ENCODE data around the gene HNF1B. TPM values are rescaled to one million over a fixed set of nuclear protein-coding genes. Genes with fewer than 3 reads are reported as not detected.

HNF1B gene
- total RNA-seq, 2 experiments from 2014 or later: not detected

GRCh38 chr17:37695726-37696125 lies 49.1 kb downstream of the HNF1B start:
- Histone ChIP-seq H3K79me2 (ENCODE audit: insufficient read depth, low read depth, low read length) (no peaks in the 10 kb centered on the region), H4K20me1 (ENCODE audit: insufficient read depth, low read length) (no peaks in the 10 kb centered on the region), H3K4me2 (ENCODE audit: low read length) (no peak overlapping the region), H2AFZ (ENCODE audit: low read length) (no peak overlapping the region), H3K9me3 (ENCODE audit: low read length) (no peaks in the 10 kb centered on the region), H3K27ac (ENCODE audit: low read depth, low read length, poor library complexity, severe bottlenecking) (no peak overlapping the region), H3K4me3 (ENCODE audit: low read depth, low read length, poor library complexity, severe bottlenecking) (no peak overlapping the region), H3K36me3 (ENCODE audit: insufficient read depth, low read length) (no peaks in the 10 kb centered on the region), H3K4me1 (ENCODE audit: insufficient read depth, low read length, poor library complexity, severe bottlenecking) (no peaks in the 10 kb centered on the region), H3K9me2 (ENCODE audit: insufficient read depth, low read length) (no peaks in the 10 kb centered on the region)
- CTCF ChIA-PET (ENCODE audit: unreplicated experiment): no interaction called here
- TF ChIP-seq EZH2phosphoT487 (IDR thresholded peaks at IDR 0.05; ENCODE audit: borderline replicate concordance, low read depth, low read length): no peak
- TF ChIP-seq, protein P1, sequence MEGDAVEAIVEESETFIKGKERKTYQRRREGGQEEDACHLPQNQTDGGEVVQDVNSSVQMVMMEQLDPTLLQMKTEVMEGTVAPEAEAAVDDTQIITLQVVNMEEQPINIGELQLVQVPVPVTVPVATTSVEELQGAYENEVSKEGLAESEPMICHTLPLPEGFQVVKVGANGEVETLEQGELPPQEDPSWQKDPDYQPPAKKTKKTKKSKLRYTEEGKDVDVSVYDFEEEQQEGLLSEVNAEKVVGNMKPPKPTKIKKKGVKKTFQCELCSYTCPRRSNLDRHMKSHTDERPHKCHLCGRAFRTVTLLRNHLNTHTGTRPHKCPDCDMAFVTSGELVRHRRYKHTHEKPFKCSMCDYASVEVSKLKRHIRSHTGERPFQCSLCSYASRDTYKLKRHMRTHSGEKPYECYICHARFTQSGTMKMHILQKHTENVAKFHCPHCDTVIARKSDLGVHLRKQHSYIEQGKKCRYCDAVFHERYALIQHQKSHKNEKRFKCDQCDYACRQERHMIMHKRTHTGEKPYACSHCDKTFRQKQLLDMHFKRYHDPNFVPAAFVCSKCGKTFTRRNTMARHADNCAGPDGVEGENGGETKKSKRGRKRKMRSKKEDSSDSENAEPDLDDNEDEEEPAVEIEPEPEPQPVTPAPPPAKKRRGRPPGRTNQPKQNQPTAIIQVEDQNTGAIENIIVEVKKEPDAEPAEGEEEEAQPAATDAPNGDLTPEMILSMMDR (conservative IDR thresholded peaks at IDR 0.05; ENCODE audit: low read length): no peak
- DNase-seq (ENCODE audit: low spot score): no peak
- POLR2A ChIA-PET: interaction anchor here (0.6 kb wide), 2 partner anchors 98 to 661 kb away, joined by 3 to 5 read pairs; no protein-coding TSS in a partner anchor
- intact Hi-C loops (cut with micrococcal nuclease; ENCODE audit: unreplicated experiment): no loop called here
- BruUV-seq (replicated peaks): no TSS peak

DNA sequence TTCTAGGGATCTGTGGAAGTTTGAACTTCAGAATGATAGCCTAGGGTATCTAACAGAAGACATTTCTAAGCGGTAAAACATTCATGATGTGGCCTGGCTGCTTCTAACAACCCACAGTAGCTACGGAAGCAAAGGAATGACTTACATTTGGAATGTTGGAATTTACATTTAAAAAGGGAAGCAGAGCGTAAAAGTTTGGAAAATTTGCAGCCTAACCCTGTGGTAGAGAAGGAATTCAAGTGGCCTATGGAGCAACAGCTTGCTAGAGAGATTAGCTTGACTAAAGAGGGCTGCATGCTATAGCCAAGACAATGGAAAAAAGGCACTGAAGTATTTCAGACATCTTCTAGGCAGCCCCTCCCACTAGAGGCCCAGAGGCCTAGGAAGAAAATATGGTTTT lies 50.1 kb downstream of the HNF1B start:
- ChIA-PET POLR2A (no interaction called here), CTCF (ENCODE audit: unreplicated experiment) (no interaction called here)
- Histone ChIP-seq H2AFZ (ENCODE audit: low read length) (no peak overlapping the region), H3K36me3 (ENCODE audit: insufficient read depth, low read length) (no peaks in the 10 kb centered on the region), H3K9me2 (ENCODE audit: insufficient read depth, low read length) (no peaks in the 10 kb centered on the region), H3K9me3 (ENCODE audit: low read length) (no peaks in the 10 kb centered on the region), H3K79me2 (ENCODE audit: insufficient read depth, low read depth, low read length) (no peaks in the 10 kb centered on the region), H4K20me1 (ENCODE audit: insufficient read depth, low read length) (no peaks in the 10 kb centered on the region), H3K27ac (ENCODE audit: low read depth, low read length, poor library complexity, severe bottlenecking) (no peak overlapping the region), H3K4me3 (ENCODE audit: low read depth, low read length, poor library complexity, severe bottlenecking) (no peak overlapping the region), H3K4me2 (ENCODE audit: low read length) (no peak overlapping the region), H3K4me1 (ENCODE audit: insufficient read depth, low read length, poor library complexity, severe bottlenecking) (no peaks in the 10 kb centered on the region)
- TF ChIP-seq, protein P1 (conservative IDR thresholded peaks at IDR 0.05; ENCODE audit: low read length): no peak
- TF ChIP-seq EZH2phosphoT487 (IDR thresholded peaks at IDR 0.05; ENCODE audit: borderline replicate concordance, low read depth, low read length): no peak
- intact Hi-C loops (cut with micrococcal nuclease; ENCODE audit: unreplicated experiment): no loop called here
- BruUV-seq (replicated peaks): no TSS peak
- no peak for DNase-seq (ENCODE audit: low spot score)

GRCh38 chr17:37693328-37693727 lies 51.5 kb downstream of the HNF1B start:
- Histone ChIP-seq H3K27ac (ENCODE audit: low read depth, low read length, poor library complexity, severe bottlenecking) (no peak overlapping the region), H3K79me2 (ENCODE audit: insufficient read depth, low read depth, low read length) (no peaks in the 10 kb centered on the region), H3K36me3 (ENCODE audit: insufficient read depth, low read length) (no peaks in the 10 kb centered on the region), H3K4me3 (ENCODE audit: low read depth, low read length, poor library complexity, severe bottlenecking) (no peak overlapping the region), H3K9me3 (ENCODE audit: low read length) (no peaks in the 10 kb centered on the region), H2AFZ (ENCODE audit: low read length) (no peak overlapping the region), H3K4me2 (ENCODE audit: low read length) (no peak overlapping the region), H3K4me1 (ENCODE audit: insufficient read depth, low read length, poor library complexity, severe bottlenecking) (no peaks in the 10 kb centered on the region), H4K20me1 (ENCODE audit: insufficient read depth, low read length) (no peaks in the 10 kb centered on the region), H3K9me2 (ENCODE audit: insufficient read depth, low read length) (no peaks in the 10 kb centered on the region)
- TF ChIP-seq, protein P1 (conservative IDR thresholded peaks at IDR 0.05; ENCODE audit: low read length): no peak
- TF ChIP-seq EZH2phosphoT487 (IDR thresholded peaks at IDR 0.05; ENCODE audit: borderline replicate concordance, low read depth, low read length): no peak
- peak; percentile 19 for DNase-seq (ENCODE audit: low spot score)
- intact Hi-C loops (cut with micrococcal nuclease; ENCODE audit: unreplicated experiment): no loop called here
- CTCF ChIA-PET (ENCODE audit: unreplicated experiment): no interaction called here
- BruUV-seq (replicated peaks): no TSS peak
- POLR2A ChIA-PET: no interaction called here
